Heart left ventricle (tissue), 16 donors: ENCODE results near the gene STAMBP. TPM values are rescaled to one million over a fixed set of nuclear protein-coding genes. Genes with fewer than 3 reads are reported as not detected.
A peak's percentile ranks its signal among the peaks of the same experiment; 100 is the strongest.

Experiments used
- ATAC-seq, 4 donors: fragments of 200-7000 bp; cut with Tn5 transposase; one replicate each; pipeline ENCODE4 v1.9.1; 2020 to 2022; ENCODE audit warnings: moderate library complexity in 4 of 4, mild to moderate bottlenecking in 3 of 4, moderate number of reproducible peaks in 1 of 4
- DNase-seq, 5 donors: peaks; one replicate each; pipeline ENCODE4 v3.0.0-alpha.2; 2020
- H3K27ac ChIP-seq, 12 donors: fragments of 200-600 bp; sonication (generic) in 4 of 12; one replicate each; pipeline versions ENCODE4 v1.5.0 to v1.8.0; 2016 to 2022; ENCODE audit warnings: mild to moderate bottlenecking in 2 of 12
- H3K27me3 ChIP-seq, 9 donors: fragments of 200-600 bp; sonication (generic) in 2 of 9; one replicate each; pipeline versions ENCODE4 v1.5.1 to v1.8.0; 2016 to 2022; ENCODE audit warnings: mild to moderate bottlenecking in 3 of 9
- H3K36me3 ChIP-seq, 9 donors: fragments of 200-600 bp; sonication (generic) in 2 of 9; one replicate each; pipeline versions ENCODE4 v1.5.0 to v1.8.0; 2018 to 2022; ENCODE audit warnings: mild to moderate bottlenecking in 2 of 9
- H3K4me1 ChIP-seq, 12 donors: fragments of 200-600 bp; sonication (generic) in 4 of 12; one replicate each; pipeline versions ENCODE4 v1.5.0 to v1.8.0; 2016 to 2022; ENCODE audit warnings: mild to moderate bottlenecking in 3 of 12
- H3K4me3 ChIP-seq, 12 donors: fragments of 200-600 bp; sonication (generic) in 4 of 12; one replicate each; pipeline versions ENCODE4 v1.5.0 to v1.8.0; 2017 to 2022; ENCODE audit warnings: mild to moderate bottlenecking in 9 of 12, moderate library complexity in 4 of 12
- H3K9me3 ChIP-seq, 12 donors: fragments of 200-600 bp; sonication (generic) in 4 of 12; one replicate each; pipeline versions ENCODE4 v1.5.0 to v1.8.0; 2016 to 2022; ENCODE audit warnings: mild to moderate bottlenecking in 1 of 12
- CTCF ChIP-seq, 12 donors: fragments of 200-600 bp; sonication (generic) in 4 of 12; IDR thresholded peaks; one replicate each; pipeline versions ENCODE4 v1.5.0 to v1.8.0; 2018 to 2022; ENCODE audit warnings: antibody characterized with exemption in 12 of 12, mild to moderate bottlenecking in 5 of 12
- POLR2A ChIP-seq, 2 donors: fragments of 450-650 bp; IDR thresholded peaks; one replicate each; pipeline ENCODE4 v1.6.1; 2017; ENCODE audit warnings: antibody characterized with exemption in 2 of 2, mild to moderate bottlenecking in 2 of 2, moderate library complexity in 2 of 2
- WGBS, 4 donors: extraction: QIAGEN DNeasy Blood & Tissue Kit in 2 of 4; methylation state at CpG; one replicate each; pipeline versions ENCODE4 v1.1.5 to v1.1.7; 2013 to 2018; 5-methylcytosine and 5-hydroxymethylcytosine counted together
- intact Hi-C, 10 donors: fragments of 100-400 bp; cut with DNase I; formaldehyde crosslinking; loops; one replicate each; pipeline versions ENCODE4 v1.11.1 to v1.14.2; 2022
- polyA plus RNA-seq, 2 donors: library from polyadenylated mRNA; stranded (reverse); fragments of 200-250 nt; gene quantifications; one replicate each; pipeline ENCODE4 v1.2.3, GENCODE V29; 2013
- total RNA-seq, 9 donors: library from RNA; depleted of rRNA in 2 of 9; stranded (reverse); fragments of >200 nt in 2 of 9; fragmentation: NEBNext Ultra II Directional in 3 of 9; extraction: Animal tissue kit (Norgen Biotek cat#: 25700) in 3 of 9; gene quantifications; one replicate each; pipeline versions ENCODE4 v1.1.0 to v1.2.4, GENCODE V29; 2016 to 2023
- donor health status: ischemic (EF 13 %, LVEDD 7.1; RV severe dilation, severe dysfunction).
- donor health status: healthy with polysubstance abuse.
- donor health status: DM: no; HTN: yes; CAD: no.
- donor health status: DM: no; HTN: no; CAD: no.
- donor health status: ischemic (EF 25% LVEDD 6.9; RV normal size, moderate dysfunction).
- donor health status: ischemic (EF 25% LVEDD 5.7; RV mildly dilated, moderate dysfunction).
- donor health status: healthy.
- donor health status: DM: yes; HTN: yes; CAD: no.
- donor health status: ischemic (EF 35%, LVEDD 5.7; RV mildly dilated, moderate dysfunction).
- donor health status: nonischemic (EF 11% LVEDD 7.7; RV severe dilation, severe dysfunction).
- donor health status: DM: yes; HTN: yes; CAD: no.
- donor health status: PGD.
- donor health status: ischemic (EF 29% LVEDD 5.4; RV normal size, mild dysfunction).
- donor health status: nonischemic (EF 23%, LVEDD 6.1; RV moderate dilation, normal function).

Gene STAMBP
- total and polyA plus RNA-seq, 11 donors = 13.2 to 38.0 (median 33.0) TPM

GRCh38 chr2:73908689-73909652, 80.2 kb downstream of the STAMBP start:
- Histone ChIP-seq H3K36me3 (no peaks in the 10 kb centered on the region), H3K27me3 (no peaks in the 10 kb centered on the region), H3K27ac (peak overlapping the region in 1 of 12 donors; percentile 66), H3K4me3 (no peak overlapping the region), H3K4me1 (peaks cover 0 to 14% (median 0%) of the 10 kb centered on the region in 12 donors), H3K9me3 (no peaks in the 10 kb centered on the region)
- ATAC-seq (no peak), DNase-seq (no peak)
- WGBS, 4 donors = 83 to 90% (median 89%) methylated on average over 10 of the region's 10 CpGs
- TF ChIP-seq CTCF (IDR thresholded peaks at IDR 0.05) (no peak), POLR2A (IDR thresholded peaks at IDR 0.05) (no peak)
- intact Hi-C loops = no loop called here

GRCh38 chr2:73910873-73911547, 82.2 kb downstream of the STAMBP start:
- WGBS, 4 donors = 75 to 80% (median 77%) methylated on average over 6 of the region's 6 CpGs
- ATAC-seq = no peak
- intact Hi-C loops = no loop called here
- Histone ChIP-seq H3K9me3 (no peaks in the 10 kb centered on the region), H3K36me3 (no peaks in the 10 kb centered on the region), H3K27me3 (peaks cover 0 to 3% (median 0%) of the 10 kb centered on the region in 9 donors), H3K4me3 (no peak overlapping the region), H3K27ac (peak overlapping the region in 1 of 12 donors; percentile 66), H3K4me1 (peaks cover 0 to 14% (median 0%) of the 10 kb centered on the region in 12 donors)
- TF ChIP-seq CTCF (IDR thresholded peaks at IDR 0.05) (no peak), POLR2A (IDR thresholded peaks at IDR 0.05) (no peak)
- DNase-seq = no peak

- intact Hi-C loops = no loop called here
Observed at GRCh38 chr2:73911548-73912208, 82.9 kb downstream of the STAMBP start.

More at GRCh38 chr2:73911548-73912208, 82.9 kb downstream of the STAMBP start:
- H3K36me3 ChIP-seq = no peaks in the 10 kb centered on the region
- 81 to 87% (median 85%) methylated on average over 8 of the region's 8 CpGs for WGBS, 4 donors
- peak overlapping the region in 1 of 12 donors; percentile 66 for H3K27ac ChIP-seq
- DNase-seq = no peak
- H3K4me3 ChIP-seq = no peak overlapping the region
- H3K27me3 ChIP-seq = peaks cover 0 to 3% (median 0%) of the 10 kb centered on the region in 9 donors
- no peaks in the 10 kb centered on the region for H3K9me3 ChIP-seq
- TF ChIP-seq POLR2A (IDR thresholded peaks at IDR 0.05) (no peak), CTCF (IDR thresholded peaks at IDR 0.05) (no peak)
- H3K4me1 ChIP-seq = peaks cover 0 to 14% (median 0%) of the 10 kb centered on the region in 12 donors
- no peak for ATAC-seq
